Cardiac ventricle fibroblast (primary cell): ENCODE results near the gene BLOC1S4. TPM values are rescaled to one million over a fixed set of nuclear protein-coding genes. Genes with fewer than 3 reads are reported as not detected.

Experiments used
- total RNA-seq: library from RNA; depleted of rRNA; stranded (reverse); fragments of >200 nt; gene quantifications from 2 replicates; pipeline ENCODE4 v1.2.3, GENCODE V29; 2015

Gene BLOC1S4, protein sequence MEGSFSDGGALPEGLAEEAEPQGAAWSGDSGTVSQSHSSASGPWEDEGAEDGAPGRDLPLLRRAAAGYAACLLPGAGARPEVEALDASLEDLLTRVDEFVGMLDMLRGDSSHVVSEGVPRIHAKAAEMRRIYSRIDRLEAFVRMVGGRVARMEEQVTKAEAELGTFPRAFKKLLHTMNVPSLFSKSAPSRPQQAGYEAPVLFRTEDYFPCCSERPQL
- total RNA-seq: 26.1 and 34.7 TPM in 2 replicates

DNA sequence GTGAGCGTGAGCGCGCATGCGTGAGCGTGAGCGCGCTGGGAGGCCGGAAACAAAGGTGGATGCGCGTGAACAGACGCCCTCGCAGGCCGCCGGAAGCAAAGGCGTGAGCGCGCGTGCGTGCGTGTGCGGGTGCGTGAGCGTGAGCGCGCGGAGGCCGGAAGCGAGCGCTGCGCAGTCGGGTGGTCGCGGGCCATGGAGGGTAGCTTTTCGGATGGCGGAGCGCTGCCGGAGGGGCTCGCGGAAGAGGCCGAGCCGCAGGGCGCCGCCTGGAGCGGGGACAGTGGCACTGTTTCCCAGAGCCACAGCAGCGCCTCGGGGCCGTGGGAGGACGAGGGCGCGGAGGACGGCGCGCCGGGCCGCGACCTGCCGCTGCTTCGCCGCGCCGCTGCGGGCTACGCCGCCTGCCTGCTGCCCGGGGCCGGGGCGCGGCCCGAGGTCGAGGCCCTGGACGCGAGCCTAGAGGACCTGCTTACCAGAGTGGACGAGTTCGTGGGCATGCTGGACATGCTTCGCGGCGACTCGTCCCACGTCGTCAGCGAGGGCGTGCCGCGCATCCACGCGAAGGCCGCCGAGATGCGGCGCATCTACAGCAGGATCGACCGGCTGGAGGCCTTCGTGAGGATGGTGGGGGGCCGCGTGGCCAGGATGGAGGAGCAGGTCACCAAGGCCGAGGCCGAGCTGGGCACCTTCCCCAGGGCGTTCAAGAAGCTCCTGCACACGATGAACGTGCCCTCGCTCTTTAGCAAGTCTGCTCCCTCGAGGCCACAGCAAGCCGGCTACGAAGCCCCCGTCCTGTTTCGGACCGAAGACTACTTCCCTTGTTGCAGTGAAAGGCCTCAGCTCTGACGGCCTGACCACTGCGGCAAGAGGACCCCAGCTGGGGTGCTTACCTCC lies at the start of gene BLOC1S4:
BLOC1S4 (plus strand) TSS at position 157 of the 894 bp plus-strand sequence; CDS start at position 193, 36 bp downstream.

DNA sequence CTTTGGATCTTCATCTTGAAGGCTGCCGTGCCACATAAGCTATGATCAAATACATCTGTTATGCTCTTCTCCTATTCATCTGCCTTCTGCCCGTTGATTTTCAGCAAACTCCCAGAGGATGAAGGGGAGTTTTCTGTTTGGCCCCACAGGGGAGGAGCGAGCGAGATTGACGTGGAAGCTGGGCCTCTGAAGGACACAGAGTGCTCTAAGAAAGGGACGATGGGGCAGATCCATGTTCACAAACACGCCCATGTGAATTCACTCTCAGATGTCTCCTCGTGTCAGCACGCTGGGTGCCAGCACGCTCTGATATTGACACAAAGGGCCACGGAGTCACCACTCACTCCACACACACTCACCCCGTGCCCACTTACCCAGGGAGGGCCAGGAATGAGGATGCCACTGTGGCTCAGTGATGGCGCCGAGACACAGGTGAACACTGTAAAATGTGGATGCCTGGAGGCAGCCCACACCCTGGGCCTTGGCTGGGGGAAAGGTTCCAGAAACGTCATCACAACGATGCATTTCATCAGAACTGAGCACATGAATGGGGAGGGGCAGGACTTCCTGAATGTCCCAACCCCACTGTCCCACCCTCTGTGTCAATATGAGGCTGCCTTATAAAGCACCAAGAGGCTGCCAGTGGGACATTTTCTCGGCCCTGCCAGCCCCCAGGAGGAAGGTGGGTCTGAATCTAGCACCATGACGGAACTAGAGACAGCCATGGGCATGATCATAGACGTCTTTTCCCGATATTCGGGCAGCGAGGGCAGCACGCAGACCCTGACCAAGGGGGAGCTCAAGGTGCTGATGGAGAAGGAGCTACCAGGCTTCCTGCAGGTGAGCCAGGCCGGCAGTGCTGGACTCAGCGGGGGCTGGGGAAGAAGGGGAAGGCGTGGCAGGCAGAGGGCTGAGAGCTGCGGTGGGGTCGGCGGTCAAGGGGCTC lies 22.5 kb upstream of the BLOC1S4 start, which contains the start of gene S100P:
S100P (plus strand) TSS at position 648 of the 946 bp plus-strand sequence; CDS start at position 703, 55 bp downstream.

DNA sequence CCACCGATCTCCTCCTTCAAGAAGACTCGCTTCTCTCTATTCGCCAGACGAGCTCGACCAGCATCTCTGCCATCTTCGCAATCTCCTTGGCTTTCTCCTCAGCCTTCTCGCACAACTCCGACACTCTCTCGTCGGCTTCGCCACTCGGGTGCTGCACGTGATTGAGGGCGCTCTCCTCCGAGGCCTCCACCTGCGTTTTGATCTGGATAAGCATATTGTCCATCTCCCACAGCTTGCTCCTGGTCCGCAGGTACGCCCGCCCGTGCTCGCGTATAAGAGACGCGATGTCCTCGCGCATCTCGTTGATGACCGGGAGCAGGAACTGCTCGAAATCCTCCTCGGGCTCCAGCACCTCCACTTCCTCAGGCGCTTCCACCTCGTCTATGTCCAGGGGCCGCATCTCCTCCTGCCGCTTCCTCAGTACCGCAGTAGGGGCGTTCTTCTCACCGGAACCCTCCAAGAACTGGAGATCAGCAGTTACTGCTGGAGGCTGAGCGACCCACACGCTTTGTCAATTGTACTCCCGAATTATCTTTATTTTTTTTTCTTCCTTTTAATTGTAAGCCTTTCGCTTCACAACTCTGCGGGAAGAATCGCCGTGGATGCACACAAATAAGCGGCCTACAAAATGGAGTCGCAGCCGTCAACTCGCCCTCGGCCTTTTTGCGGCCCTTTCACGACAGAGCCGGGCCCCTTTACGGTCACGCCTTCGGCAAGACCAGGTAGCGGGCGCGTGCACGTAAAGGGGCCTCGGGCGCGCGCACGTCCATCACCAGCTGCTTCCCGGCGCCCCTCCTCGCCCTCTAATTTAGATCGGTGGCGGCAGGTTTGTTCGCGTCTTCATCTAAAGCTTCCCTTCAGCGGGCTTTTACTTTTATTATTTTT lies 6.5 kb upstream of the BLOC1S4 start, which contains the start of gene MRFAP1L1:
MRFAP1L1 (minus strand) TSS at position 636 of the 885 bp plus-strand sequence; CDS start at position 400, 236 bp downstream.

Other genes starting within 250 kb of the BLOC1S4 start
- not detected in 2 replicates for gene PPP2R2C, start 243.6 kb upstream of the BLOC1S4 start, total RNA-seq
- gene MAN2B2, start 141.0 kb upstream of the BLOC1S4 start, total RNA-seq: 35.3 and 46.8 TPM in 2 replicates
- gene MRFAP1, start 75.5 kb upstream of the BLOC1S4 start, total RNA-seq: 197 and 211 TPM in 2 replicates
- gene S100P, start 22.3 kb upstream of the BLOC1S4 start, total RNA-seq: 0.59 TPM in 1 of 2 replicates, not detected in the other
- gene MRFAP1L1, start 6.3 kb upstream of the BLOC1S4 start, total RNA-seq: 52.5 and 53.4 TPM in 2 replicates
- 16.8 and 20.0 TPM in 2 replicates for gene KIAA0232, start 66.6 kb downstream of the BLOC1S4 start, total RNA-seq
- gene TBC1D14, start 193.7 kb downstream of the BLOC1S4 start, total RNA-seq: 18.4 and 24.4 TPM in 2 replicates